K562 (cell line): Measurements from ENCODE around the gene TMEM81. TPM values are rescaled to one million over a fixed set of nuclear protein-coding genes. Genes with fewer than 3 reads are reported as not detected.

ENCODE experiments used
- ARHGAP35 ChIP-seq: fragments of 450-650 bp; IDR thresholded peaks from 2 replicates; pipeline ENCODE4 v1.6.1; 2018; ENCODE audit not compliant: partially characterized antibody
- CXXC5 ChIP-seq: fragments of 250-450 bp; sonication (Bioruptor Pico); IDR thresholded peaks from 2 replicates; pipeline ENCODE4 v1.8.0; 2022; ENCODE audit warnings: inconsistent platforms, mild to moderate bottlenecking, moderate library complexity
- HEY1 ChIP-seq: fragments of 250-450 bp; sonication (Bioruptor Pico); IDR thresholded peaks from 2 replicates; pipeline ENCODE4 v1.5.0; 2020; ENCODE audit warnings: mild to moderate bottlenecking, moderate library complexity, borderline replicate concordance
- MCM3 ChIP-seq: fragments of 450-650 bp; IDR thresholded peaks from 2 replicates; pipeline ENCODE4 v1.6.1; 2016
- NKRF ChIP-seq: fragments of 450-650 bp; IDR thresholded peaks from 2 replicates; pipeline ENCODE4 v1.6.1; 2016; ENCODE audit warnings: borderline replicate concordance
- PHB ChIP-seq: fragments of 250-450 bp; sonication (Bioruptor Pico); IDR thresholded peaks from 2 replicates; pipeline ENCODE4 v1.5.0; 2021
- SMAD4 ChIP-seq: fragments of 250-450 bp; sonication (Bioruptor Pico); conservative IDR thresholded peaks from 2 replicates; pipeline ENCODE4 v1.8.0; 2021; ENCODE audit warnings: inconsistent platforms, mild to moderate bottlenecking, moderate library complexity
- SMARCC2 ChIP-seq: fragments of 450-650 bp; IDR thresholded peaks from 2 replicates; pipeline ENCODE4 v1.6.1; 2017; ENCODE audit warnings: antibody characterized with exemption, moderate library complexity, mild to moderate bottlenecking, low read depth
- TEAD4 ChIP-seq, 2 experiments: sonication (generic) in 1 of 2; formaldehyde crosslinking in 1 of 2; IDR thresholded peaks; 2 replicates each; pipeline versions ENCODE4 v1.6.1 to v1.8.0; 2012 to 2022; ENCODE audit warnings: borderline replicate concordance in 1 of 2, inconsistent platforms in 1 of 2, low read length in 1 of 2, mild to moderate bottlenecking in 1 of 2, missing genetic modification reagents in 1 of 2
- TFAM ChIP-seq: fragments of 250-450 bp; sonication (Bioruptor Pico); conservative IDR thresholded peaks from 2 replicates; pipeline ENCODE4 v1.5.0; 2021; ENCODE audit warnings: mild to moderate bottlenecking, moderate library complexity
- TRIM24 ChIP-seq, 2 experiments: fragments of 450-650 bp; IDR thresholded peaks; 2 replicates each; pipeline ENCODE4 v1.6.1; 2016
- USF2 ChIP-seq: sonication (generic); formaldehyde crosslinking; IDR thresholded peaks from 2 replicates; pipeline ENCODE4 v1.5.0; 2020; ENCODE audit warnings: missing genetic modification reagents
- ZBTB2 ChIP-seq: fragments of 450-650 bp; IDR thresholded peaks from 2 replicates; pipeline ENCODE4 v1.6.1; 2016; ENCODE audit warnings: antibody characterized with exemption
- ZKSCAN1 ChIP-seq: fragments of 150-350 bp; IDR thresholded peaks from 2 replicates; pipeline ENCODE4 v1.6.1; 2016; ENCODE audit warnings: low read depth, low read length
- ZNF717 ChIP-seq: fragments of 250-450 bp; sonication (Bioruptor Pico); IDR thresholded peaks from 2 replicates; pipeline ENCODE4 v1.5.0; 2021
- polyA plus RNA-seq, 8 experiments: library from polyadenylated mRNA; depleted of rRNA in 4 of 8; stranded (reverse) in 5 of 8; unstranded in 3 of 8; fragments of >200 nt; fragmentation: Nextera tagmentation in 2 of 8; fragmentation: Illumina TruSeq in 1 of 8; extraction: Ambion mirVana in 2 of 8; extraction: Trizol in 1 of 8; gene quantifications; 2 replicates each; pipeline versions ENCODE4 v1.2.1 to v1.2.3, GENCODE V29; 2011 to 2014; ENCODE audit warnings: inconsistent platforms in 1 of 8, missing spikeins in 1 of 8
- total RNA-seq, 7 experiments: library from RNA; depleted of rRNA in 6 of 7; stranded (reverse); fragments of >200 nt in 6 of 7; fragmentation: Illumina TruSeq in 2 of 7; extraction: Trizol in 2 of 7; gene quantifications; 2 replicates each; pipeline versions ENCODE4 v1.2.1 to v1.2.3, GENCODE V29; 2011 to 2021; ENCODE audit warnings: low replicate concordance in 1 of 7
- TF ChIP-seq, protein P1 (sequence below): fragments of 450-650 bp; IDR thresholded peaks from 2 replicates; pipeline ENCODE4 v1.7.1; 2018; ENCODE audit warnings: mild to moderate bottlenecking, low read depth; ENCODE audit not compliant: partially characterized antibody
- TF ChIP-seq, protein P2 (sequence below): sonication (generic); formaldehyde crosslinking; IDR thresholded peaks from 2 replicates; pipeline ENCODE4 v1.8.0; 2022; ENCODE audit warnings: mild to moderate bottlenecking, missing genetic modification reagents
- TF ChIP-seq, protein P3 (sequence below): sonication (generic); formaldehyde crosslinking; IDR thresholded peaks from 2 replicates; pipeline ENCODE4 v1.8.0; 2022; ENCODE audit warnings: missing genetic modification reagents, mild to moderate bottlenecking, moderate library complexity, borderline replicate concordance

Gene TMEM81
- total and polyA plus RNA-seq, 9 of the 15 experiments (the other 6 are each of a cell fraction or from before 2014, with no cell fraction given) = 3.2 to 6.1 (median 4.4) TPM

DNA sequence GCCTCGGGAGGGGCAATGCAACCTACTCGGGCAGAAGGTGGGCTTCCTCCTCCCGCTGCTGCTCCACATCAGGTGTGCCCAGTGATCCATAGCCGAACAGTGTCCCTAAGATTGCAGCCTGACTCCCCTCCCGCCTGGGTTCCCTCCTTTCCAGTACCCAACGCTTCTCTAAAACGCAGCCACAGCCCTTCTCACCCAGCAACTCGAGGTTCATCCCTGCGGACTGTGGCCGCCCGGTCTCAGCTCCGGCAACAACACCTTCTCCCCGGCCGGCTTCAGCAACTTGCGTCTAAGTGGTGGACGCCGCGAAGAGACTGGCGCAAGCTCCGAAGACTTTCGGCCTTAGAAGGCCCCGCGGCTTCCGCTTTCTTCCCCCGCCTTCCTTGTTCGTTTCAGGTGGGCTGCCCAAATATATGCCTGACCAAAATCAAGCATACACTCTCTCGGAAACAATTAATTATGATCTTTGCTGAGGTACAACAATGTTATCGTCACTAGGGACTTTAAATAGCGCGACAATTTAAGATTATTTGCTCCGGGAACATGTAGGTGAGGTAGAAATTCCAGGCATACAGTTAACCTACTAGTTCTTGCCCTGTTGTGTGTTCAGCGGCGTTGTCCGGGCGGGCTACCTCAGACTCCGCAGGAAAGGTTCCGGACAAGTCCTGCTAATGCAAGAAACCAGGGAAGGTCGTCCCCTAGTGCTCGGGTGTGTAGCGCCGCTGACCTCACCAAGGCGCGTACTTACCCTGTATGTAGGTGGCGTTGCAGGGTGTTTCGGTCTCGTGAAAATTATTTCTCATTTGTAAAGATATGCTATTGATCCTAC lies 37.6 kb upstream of the TMEM81 start, which contains the start of gene RBBP5 (continued):
- TF ChIP-seq, protein P1, sequence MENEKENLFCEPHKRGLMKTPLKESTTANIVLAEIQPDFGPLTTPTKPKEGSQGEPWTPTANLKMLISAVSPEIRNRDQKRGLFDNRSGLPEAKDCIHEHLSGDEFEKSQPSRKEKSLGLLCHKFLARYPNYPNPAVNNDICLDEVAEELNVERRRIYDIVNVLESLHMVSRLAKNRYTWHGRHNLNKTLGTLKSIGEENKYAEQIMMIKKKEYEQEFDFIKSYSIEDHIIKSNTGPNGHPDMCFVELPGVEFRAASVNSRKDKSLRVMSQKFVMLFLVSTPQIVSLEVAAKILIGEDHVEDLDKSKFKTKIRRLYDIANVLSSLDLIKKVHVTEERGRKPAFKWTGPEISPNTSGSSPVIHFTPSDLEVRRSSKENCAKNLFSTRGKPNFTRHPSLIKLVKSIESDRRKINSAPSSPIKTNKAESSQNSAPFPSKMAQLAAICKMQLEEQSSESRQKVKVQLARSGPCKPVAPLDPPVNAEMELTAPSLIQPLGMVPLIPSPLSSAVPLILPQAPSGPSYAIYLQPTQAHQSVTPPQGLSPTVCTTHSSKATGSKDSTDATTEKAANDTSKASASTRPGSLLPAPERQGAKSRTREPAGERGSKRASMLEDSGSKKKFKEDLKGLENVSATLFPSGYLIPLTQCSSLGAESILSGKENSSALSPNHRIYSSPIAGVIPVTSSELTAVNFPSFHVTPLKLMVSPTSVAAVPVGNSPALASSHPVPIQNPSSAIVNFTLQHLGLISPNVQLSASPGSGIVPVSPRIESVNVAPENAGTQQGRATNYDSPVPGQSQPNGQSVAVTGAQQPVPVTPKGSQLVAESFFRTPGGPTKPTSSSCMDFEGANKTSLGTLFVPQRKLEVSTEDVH = peak; percentile 92
- TF ChIP-seq HEY1 (CRISPR knock-in tag) (peak; percentile 85; the same call in 1 of the 2 replicates), ZBTB2 (peak; percentile 82; the same call in 1 of the 2 replicates), PHB (CRISPR knock-in tag) (peak; percentile 72; the same call in 1 of the 2 replicates), ARHGAP35 (no peak), NKRF (peak; percentile 95), ZKSCAN1 (peak; percentile 91), SMAD4 (CRISPR knock-in tag) (peak; percentile 85; the same call in 1 of the 2 replicates), SMARCC2 (0 out of 2 replicates have a peak, but pooled peaks have one; percentile 23), ZNF717 (CRISPR knock-in tag) (no peak), CXXC5 (CRISPR knock-in tag) (peak; percentile 97), TRIM24 (IDR thresholded peaks at IDR 0.05) (peak; percentile 56 to 100; a peak in 3 of 4 replicates), USF2 (CRISPR knock-in tag) (no peak), TFAM (CRISPR knock-in tag) (no peak), TEAD4 (IDR thresholded peaks at IDR 0.05; ENCODE audit: low read length) (peak; percentile 83), TEAD4 (CRISPR knock-in tag; IDR thresholded peaks at IDR 0.05; ENCODE audit: borderline replicate concordance) (no peak), MCM3 (no peak)
- TF ChIP-seq, protein P2, sequence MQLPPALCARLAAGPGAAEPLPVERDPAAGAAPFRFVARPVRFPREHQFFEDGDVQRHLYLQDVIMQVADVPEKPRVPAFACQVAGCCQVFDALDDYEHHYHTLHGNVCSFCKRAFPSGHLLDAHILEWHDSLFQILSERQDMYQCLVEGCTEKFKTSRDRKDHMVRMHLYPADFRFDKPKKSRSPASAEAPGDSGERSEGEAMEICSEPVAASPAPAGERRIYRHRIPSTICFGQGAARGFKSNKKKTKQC (CRISPR knock-in tag) = peak; percentile 60
- TF ChIP-seq, protein P3, sequence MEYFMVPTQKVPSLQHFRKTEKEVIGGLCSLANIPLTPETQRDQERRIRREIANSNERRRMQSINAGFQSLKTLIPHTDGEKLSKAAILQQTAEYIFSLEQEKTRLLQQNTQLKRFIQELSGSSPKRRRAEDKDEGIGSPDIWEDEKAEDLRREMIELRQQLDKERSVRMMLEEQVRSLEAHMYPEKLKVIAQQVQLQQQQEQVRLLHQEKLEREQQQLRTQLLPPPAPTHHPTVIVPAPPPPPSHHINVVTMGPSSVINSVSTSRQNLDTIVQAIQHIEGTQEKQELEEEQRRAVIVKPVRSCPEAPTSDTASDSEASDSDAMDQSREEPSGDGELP = peak; percentile 86
